ENCODE measurements around the gene RAB25.

Gene RAB25

GRCh38 chr1:156080863-156081179 lies 19.9 kb downstream of the RAB25 start:
- peak; percentile 63 for DNase-seq

GRCh38 chr1:156081180-156081916 lies 20.4 kb downstream of the RAB25 start:
- peak; percentile 67 for DNase-seq

- no peak for DNase-seq
Measured at GRCh38 chr1:156081917-156082308, 21.0 kb downstream of the RAB25 start.

GRCh38 chr1:156082309-156083091 lies 21.5 kb downstream of the RAB25 start, which contains the start of gene MEX3A:
Gene MEX3A, minus strand, starts transcription at chr1:156082465. Its CDS starts 467 bp downstream, at chr1:156081998.
- DNase-seq, result peak; percentile 97

- DNase-seq, result peak; percentile 6
Measured at GRCh38 chr1:156083800-156084790, 23.1 kb downstream of the RAB25 start.

GRCh38 chr1:156086256-156086662 lies 25.3 kb downstream of the RAB25 start:
- DNase-seq, result peak; percentile 32

GRCh38 chr1:156089704-156090103 lies 28.7 kb downstream of the RAB25 start:
- DNase-seq, result no peak

- no peak for DNase-seq
Measured at GRCh38 chr1:156090138-156090839, 29.3 kb downstream of the RAB25 start.

GRCh38 chr1:156090840-156091188 lies 29.9 kb downstream of the RAB25 start:
- peak; percentile 82 for DNase-seq

GRCh38 chr1:156091610-156092009 lies 30.6 kb downstream of the RAB25 start:
- DNase-seq, result no peak

- no peak for DNase-seq
Measured at GRCh38 chr1:156095906-156096508, 35.0 kb downstream of the RAB25 start.

GRCh38 chr1:156096640-156097391 lies 35.9 kb downstream of the RAB25 start:
- DNase-seq, result peak; percentile 82

- no peak for DNase-seq
Measured at GRCh38 chr1:156097499-156098178, 36.7 kb downstream of the RAB25 start.

- no peak for DNase-seq
Measured at GRCh38 chr1:156098784-156099183, 37.8 kb downstream of the RAB25 start.

- no peak for DNase-seq
Measured at GRCh38 chr1:156099282-156099681, 38.3 kb downstream of the RAB25 start.

- no peak for DNase-seq
Measured at GRCh38 chr1:156100205-156100995, 39.4 kb downstream of the RAB25 start.

- DNase-seq, result no peak
Measured at GRCh38 chr1:156101880-156102279, 40.9 kb downstream of the RAB25 start.

- no peak for DNase-seq
Measured at GRCh38 chr1:156102633-156103511, 41.9 kb downstream of the RAB25 start.

GRCh38 chr1:156103521-156103947 lies 42.6 kb downstream of the RAB25 start:
- DNase-seq, result no peak

All from retina (tissue), 1 donor.